ENCODE data around the gene ARID3A.

DNA sequence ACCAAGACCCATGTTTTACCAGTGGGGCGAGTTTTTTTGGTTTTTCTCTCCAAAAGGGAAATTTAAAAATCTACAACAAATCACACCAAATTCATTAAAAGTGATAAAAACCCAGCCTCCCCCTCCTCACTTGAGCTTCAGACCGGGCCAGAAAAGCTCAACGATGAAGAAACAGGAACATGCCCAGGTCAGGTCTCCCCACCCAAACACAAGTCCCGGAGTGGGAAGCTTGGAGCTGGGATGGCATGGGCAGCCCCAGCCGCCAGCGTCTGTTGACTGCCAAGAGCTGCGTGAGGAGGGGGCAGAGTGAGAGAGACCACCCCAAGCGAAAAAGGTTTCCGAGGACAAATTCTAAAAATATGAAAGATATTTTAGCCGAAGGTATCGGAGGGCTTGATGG lies 28.8 kb upstream of the ARID3A start:
- TF ChIP-seq, protein P1, sequence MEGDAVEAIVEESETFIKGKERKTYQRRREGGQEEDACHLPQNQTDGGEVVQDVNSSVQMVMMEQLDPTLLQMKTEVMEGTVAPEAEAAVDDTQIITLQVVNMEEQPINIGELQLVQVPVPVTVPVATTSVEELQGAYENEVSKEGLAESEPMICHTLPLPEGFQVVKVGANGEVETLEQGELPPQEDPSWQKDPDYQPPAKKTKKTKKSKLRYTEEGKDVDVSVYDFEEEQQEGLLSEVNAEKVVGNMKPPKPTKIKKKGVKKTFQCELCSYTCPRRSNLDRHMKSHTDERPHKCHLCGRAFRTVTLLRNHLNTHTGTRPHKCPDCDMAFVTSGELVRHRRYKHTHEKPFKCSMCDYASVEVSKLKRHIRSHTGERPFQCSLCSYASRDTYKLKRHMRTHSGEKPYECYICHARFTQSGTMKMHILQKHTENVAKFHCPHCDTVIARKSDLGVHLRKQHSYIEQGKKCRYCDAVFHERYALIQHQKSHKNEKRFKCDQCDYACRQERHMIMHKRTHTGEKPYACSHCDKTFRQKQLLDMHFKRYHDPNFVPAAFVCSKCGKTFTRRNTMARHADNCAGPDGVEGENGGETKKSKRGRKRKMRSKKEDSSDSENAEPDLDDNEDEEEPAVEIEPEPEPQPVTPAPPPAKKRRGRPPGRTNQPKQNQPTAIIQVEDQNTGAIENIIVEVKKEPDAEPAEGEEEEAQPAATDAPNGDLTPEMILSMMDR (conservative IDR thresholded peaks at IDR 0.05; ENCODE audit: low read length): no peak
- no peak for TF ChIP-seq EZH2phosphoT487 (IDR thresholded peaks at IDR 0.05; ENCODE audit: borderline replicate concordance, low read depth, low read length)
